Right cardiac atrium (tissue), 5 donors: ENCODE measurements around the gene FAM72C. TPM values are rescaled to one million over a fixed set of nuclear protein-coding genes. Genes with fewer than 3 reads are reported as not detected.
"Not testable (repeated sequence)": the region's sequence is repeated elsewhere in the genome, so short reads cannot be mapped to it uniquely, and the experiment has no call there.

ENCODE experiments used
- ATAC-seq, 2 donors: fragments of 200-7000 bp; cut with Tn5 transposase; one replicate each; pipeline versions ENCODE4 v1.8.0 to v1.9.1; 2020; ENCODE audit warnings: moderate library complexity in 2 of 2, mild to moderate bottlenecking in 1 of 2
- DNase-seq, 3 donors: peaks; one replicate each; pipeline ENCODE4 v3.0.0-alpha.2; 2020
- H3K27ac ChIP-seq: one replicate; pipeline ENCODE4 v1.5.1; 2013; ENCODE audit warnings: mild to moderate bottlenecking, low read length, control low read depth, moderate library complexity
- H3K27me3 ChIP-seq: one replicate; pipeline ENCODE4 v1.6.1; 2013; ENCODE audit not compliant: control insufficient read depth, insufficient read depth
- H3K4me1 ChIP-seq: one replicate; pipeline ENCODE4 v1.6.1; 2013; ENCODE audit warnings: low read length; ENCODE audit not compliant: control insufficient read depth, insufficient read depth
- H3K4me3 ChIP-seq: one replicate; pipeline ENCODE4 v1.5.1; 2013; ENCODE audit warnings: low read length, control low read depth
- H3K9me3 ChIP-seq: one replicate; pipeline ENCODE4 v1.6.1; 2013; ENCODE audit warnings: low read length; ENCODE audit not compliant: control insufficient read depth
- WGBS: extraction: QIAGEN DNeasy Blood & Tissue Kit; methylation state at CpG from one replicate; pipeline ENCODE4 v1.1.7; 2013; 5-methylcytosine and 5-hydroxymethylcytosine counted together
- intact Hi-C, 4 donors: fragments of 100-400 bp; cut with DNase I; formaldehyde crosslinking; loops; one replicate each; pipeline versions ENCODE4 v1.11.0 to v1.14.0; 2022 to 2023
- polyA plus RNA-seq: library from polyadenylated mRNA; stranded (reverse); fragments of 200-250 nt; gene quantifications from one replicate; pipeline ENCODE4 v1.2.3, GENCODE V29; 2013
- total RNA-seq, 4 donors: library from RNA; stranded (reverse); fragmentation: NEBNext Ultra II Directional; extraction: Animal tissue kit (Norgen Biotek cat#: 25700); gene quantifications; one replicate each; pipeline ENCODE4 v1.2.1, GENCODE V29; 2021
- donor health status: healthy with polysubstance abuse.
- donor health status: DM: no; HTN: yes; CAD: no.
- donor health status: DM: no; HTN: no; CAD: no.
- donor health status: DM: no; HTN: yes; CAD: no; lungs with severe emphysema.
- donor health status: DM: yes; HTN: yes; CAD: no.

The FAM72C gene
- total and polyA plus RNA-seq, 5 donors = 0.14 TPM; not detected in 4

DNA sequence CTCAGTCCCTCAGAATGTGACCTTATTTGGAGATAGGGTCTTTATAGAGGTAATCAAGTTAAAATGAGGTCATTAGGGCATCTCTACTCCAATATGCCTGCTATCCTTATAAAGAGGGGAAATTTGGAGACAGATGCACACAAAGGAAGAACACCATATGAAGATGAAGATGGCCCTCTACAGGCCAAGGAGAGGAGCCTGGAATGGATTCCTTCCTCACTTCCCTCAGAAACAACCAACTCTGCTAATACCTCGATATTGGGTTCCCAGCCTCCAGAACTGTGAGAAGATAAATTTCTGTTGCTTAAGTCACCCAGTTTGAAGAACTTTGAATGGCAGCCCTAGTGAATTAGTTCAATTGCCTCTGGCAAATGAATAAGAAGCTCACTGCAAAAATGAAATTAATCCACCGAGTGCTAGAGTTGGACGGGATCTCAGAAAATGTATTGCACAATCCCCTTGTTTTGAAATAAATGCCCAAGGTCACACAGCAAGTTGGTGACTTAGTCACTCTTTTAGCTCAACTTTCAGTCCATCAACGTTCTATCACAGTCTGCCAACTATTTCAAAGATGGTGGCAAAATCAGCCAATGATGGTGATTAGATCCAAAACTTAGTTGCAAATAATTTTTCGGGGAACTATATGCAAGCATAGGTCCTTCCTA lies 27.1 kb downstream of the FAM72C start:
- ATAC-seq = peak; percentile 54 to 57
- H3K4me1 ChIP-seq, H3K4me3 ChIP-seq, H3K27me3 ChIP-seq, H3K9me3 ChIP-seq, DNase-seq, H3K27ac ChIP-seq, intact Hi-C loops: not testable (repeated sequence)
- WGBS = no CpG with 5 or more reads among the region's 5 CpGs

DNA sequence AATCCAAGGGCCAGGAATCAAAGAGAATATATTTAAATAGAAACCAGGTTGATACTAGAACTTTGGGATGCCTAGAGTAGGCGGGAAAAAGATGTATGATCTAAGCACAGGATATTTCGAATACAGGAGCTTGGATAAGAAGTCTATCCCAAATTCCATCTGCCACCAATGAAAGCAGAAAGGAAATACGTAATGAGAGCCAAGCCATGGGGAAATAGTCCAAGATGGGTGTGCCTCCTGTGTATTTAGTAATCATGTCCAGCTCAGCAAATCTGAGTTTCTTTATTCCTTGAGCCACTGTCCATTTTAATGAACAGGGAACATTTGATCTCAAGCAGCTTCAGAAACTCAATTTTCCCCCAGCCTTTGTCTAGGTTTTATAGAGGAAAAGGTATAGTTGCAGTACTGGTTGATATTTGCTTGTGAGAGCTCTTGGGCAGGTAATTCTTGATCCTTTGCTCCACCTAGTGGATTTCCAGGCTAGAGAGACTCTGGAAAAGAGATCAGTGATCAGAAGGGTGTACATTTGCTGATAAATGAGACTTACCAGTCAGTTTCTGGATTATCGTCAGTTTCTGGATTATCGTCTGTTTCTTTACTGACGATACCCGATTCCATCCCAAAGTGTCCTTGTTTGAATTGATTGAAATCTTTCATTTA lies 28.3 kb downstream of the FAM72C start:
- H3K9me3 ChIP-seq, H3K4me1 ChIP-seq, H3K4me3 ChIP-seq, intact Hi-C loops, DNase-seq, H3K27me3 ChIP-seq, H3K27ac ChIP-seq: not testable (repeated sequence)
- WGBS = no CpG with 5 or more reads among the region's 7 CpGs
- ATAC-seq = peak; percentile 52 to 78

DNA sequence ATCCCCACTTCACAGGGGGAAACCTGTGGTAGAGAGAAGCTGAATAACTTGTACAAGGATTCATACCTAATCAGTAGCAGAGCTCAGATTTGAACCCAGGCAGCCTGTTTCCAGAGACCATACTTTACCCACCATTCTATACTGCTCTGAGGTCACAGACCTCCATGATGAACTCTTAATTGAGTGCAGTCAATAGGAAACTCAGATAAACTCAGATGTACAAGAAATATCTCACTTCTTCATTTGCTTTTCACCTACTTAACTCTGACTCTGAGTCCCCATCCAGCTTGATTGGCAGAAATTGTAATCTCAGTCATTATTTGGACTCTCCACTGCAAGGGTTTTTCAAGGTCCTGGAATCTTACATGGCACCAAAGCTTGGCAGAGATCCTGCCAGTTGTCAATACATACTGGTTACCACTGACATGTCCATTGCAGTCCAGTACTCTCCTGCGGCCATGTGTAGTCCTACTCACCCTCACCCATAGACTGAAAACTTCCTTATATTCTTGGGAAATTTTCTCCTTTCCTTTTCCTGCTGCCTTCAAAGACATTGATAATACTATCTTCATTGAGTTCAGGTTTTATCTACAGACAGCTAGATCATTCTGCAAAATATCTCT lies 29.4 kb downstream of the FAM72C start:
- intact Hi-C loops, H3K27me3 ChIP-seq, H3K4me1 ChIP-seq, H3K9me3 ChIP-seq, H3K4me3 ChIP-seq, DNase-seq, H3K27ac ChIP-seq: not testable (repeated sequence)
- peak; percentile 42 to 74 for ATAC-seq
- no CpG with 5 or more reads among the region's 1 CpG for WGBS

DNA sequence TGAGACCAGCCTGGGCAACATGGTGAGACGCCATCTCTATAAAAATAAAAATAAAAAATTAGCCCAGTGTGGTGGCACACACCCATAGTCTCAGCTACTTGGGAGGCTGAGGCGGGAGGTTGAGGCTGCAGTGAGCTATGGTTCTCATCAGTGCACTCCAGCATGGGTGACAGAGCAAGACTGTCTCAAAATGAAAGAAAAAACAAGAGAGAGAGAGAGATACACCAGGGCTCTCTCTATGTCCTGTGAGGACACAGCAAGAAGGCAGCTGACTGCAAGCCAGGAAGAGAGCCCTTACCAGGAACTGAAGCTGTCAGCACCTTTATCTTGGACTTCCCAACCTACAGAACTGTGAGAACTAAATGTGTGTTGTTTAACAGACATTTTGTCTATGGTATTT lies 32.1 kb downstream of the FAM72C start:
- H3K27me3 ChIP-seq, H3K4me1 ChIP-seq, H3K4me3 ChIP-seq, DNase-seq, H3K9me3 ChIP-seq, H3K27ac ChIP-seq, ATAC-seq, intact Hi-C loops: not testable (repeated sequence)
- no CpG with 5 or more reads among the region's 2 CpGs for WGBS

DNA sequence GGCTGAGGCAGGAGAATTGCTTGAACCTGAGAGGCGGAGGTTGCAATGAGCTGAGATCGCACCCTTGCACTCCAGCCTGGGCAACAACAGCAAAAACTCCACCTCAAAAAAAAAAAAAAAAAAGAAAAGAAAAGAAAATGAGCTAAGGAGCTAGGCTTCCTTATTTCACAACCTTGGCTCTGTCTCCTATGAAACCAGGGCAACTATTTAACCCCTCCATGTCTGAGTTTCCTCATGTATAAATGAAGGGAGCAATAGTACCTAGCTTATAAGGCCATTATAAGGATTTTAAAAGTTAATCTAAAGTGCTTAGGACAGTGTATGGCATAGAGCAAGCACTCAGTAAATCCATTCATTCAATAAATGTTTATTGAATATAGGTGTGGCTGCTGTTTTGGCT lies 32.9 kb downstream of the FAM72C start:
- H3K4me1 ChIP-seq, H3K9me3 ChIP-seq, H3K27ac ChIP-seq, H3K27me3 ChIP-seq, DNase-seq, H3K4me3 ChIP-seq, intact Hi-C loops, ATAC-seq: not testable (repeated sequence)
- no CpG with 5 or more reads among the region's 2 CpGs for WGBS

DNA sequence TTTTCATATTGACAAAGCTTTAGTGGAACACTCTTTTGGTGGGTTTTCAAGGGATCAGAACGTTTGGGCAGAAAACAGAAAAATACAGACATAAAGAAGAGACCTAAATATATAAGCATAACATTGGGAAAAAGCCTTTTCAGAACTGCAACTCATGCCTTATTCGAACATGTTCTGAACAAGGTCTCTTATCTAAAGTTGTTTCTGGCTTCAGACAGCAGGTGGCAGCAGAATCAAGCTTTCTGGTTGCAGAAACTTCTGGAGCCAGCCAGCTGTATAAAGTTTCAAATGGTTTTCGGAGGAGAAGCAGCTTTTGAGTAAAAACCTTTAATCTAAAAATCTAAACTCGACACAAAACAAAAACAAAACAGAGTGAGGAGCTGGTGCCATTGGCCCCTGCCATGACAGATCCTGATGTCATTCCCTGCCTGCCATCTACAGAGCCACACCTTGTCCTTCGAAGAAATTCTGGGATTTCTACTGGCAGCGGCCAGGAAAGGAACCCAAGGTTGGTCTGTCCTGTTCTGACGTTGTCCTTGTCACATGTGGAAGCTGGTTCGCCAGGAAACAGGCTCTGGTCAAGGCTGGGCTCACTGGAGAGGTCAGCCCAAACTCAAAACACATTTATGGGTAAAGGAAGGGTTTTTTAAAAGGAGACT lies 35.2 kb downstream of the FAM72C start:
- H3K4me3 ChIP-seq, intact Hi-C loops, H3K27me3 ChIP-seq, H3K9me3 ChIP-seq, H3K27ac ChIP-seq, H3K4me1 ChIP-seq: not testable (repeated sequence)
- DNase-seq (peak in 2 of 3 donors; percentile 23 to 51), ATAC-seq (peak; percentile 68 to 73)
- WGBS = 6% methylated on average over 4 of the region's 8 CpGs

DNA sequence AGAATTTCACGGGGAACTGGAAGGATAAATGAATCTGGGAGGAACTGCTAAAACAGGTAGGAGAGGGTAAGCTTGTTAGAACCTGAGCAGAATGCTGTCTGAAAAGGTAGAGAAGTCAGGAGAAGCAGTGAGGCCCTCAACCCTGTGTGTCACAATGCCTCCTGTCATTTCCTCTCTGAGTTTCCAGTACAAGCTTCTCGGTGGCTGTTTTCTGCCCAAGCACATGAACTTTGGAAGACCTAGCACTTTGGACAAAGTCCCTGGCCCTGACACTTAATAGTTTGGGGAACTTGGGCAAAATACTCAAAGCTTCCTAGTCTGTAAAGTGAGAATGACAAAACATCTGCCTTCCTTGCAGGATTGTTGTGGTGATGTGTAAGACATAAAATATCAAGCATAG lies 52.7 kb downstream of the FAM72C start:
- H3K9me3 ChIP-seq, DNase-seq, H3K4me3 ChIP-seq, H3K27ac ChIP-seq, H3K27me3 ChIP-seq, H3K4me1 ChIP-seq, intact Hi-C loops: not testable (repeated sequence)
- peak; percentile 44 to 78 for ATAC-seq
- WGBS = no CpG with 5 or more reads among the region's 2 CpGs

DNA sequence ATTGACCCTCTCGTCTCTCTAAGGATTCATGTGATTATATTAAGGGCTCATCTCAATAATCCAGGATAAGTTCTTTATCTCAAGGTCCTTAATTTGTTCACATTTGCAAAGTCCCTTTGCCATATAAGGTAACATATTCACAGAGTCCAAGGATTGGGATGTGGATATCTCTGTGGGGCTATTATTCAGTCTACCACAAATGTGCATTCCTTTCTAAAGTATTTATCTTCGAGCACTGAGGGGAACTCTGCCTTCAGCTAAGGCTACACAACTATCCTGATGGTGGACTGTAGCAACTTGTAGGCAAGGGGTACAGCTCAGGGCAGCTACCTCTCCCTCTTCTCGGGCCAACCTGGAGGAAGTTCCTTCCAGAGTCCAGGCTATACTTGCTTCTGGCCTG lies 53.2 kb downstream of the FAM72C start:
- DNase-seq, H3K4me1 ChIP-seq, ATAC-seq, intact Hi-C loops, H3K4me3 ChIP-seq, H3K27ac ChIP-seq, H3K27me3 ChIP-seq, H3K9me3 ChIP-seq: not testable (repeated sequence)
- WGBS = 33% methylated on average over 1 of the region's 3 CpGs

DNA sequence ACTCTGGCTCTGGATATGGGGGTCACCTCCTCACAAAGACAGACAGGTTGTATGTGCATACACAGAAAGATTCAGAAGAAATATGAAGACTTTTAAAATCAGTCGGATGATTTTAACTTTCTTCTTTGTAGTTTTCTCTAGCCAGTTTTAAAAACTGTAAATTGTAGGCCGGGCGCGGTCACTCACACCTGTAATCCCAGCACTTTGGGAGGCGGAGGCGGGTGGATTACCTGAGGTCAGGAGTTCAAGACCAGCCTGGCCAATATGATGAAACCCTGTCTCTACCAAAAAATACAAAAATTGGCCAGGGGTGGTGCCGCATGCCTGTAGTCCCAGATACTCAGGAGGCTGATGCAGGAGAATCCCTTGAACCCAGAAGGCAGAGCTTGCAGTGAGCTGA lies 58.1 kb downstream of the FAM72C start:
- DNase-seq, H3K9me3 ChIP-seq, H3K4me1 ChIP-seq, ATAC-seq, H3K27ac ChIP-seq, H3K4me3 ChIP-seq, H3K27me3 ChIP-seq, intact Hi-C loops: not testable (repeated sequence)
- WGBS = 96% methylated on average over 7 of the region's 7 CpGs
